Caco-2 (cell line): ENCODE results near the gene AHNAK. TPM values are rescaled to one million over a fixed set of nuclear protein-coding genes. Genes with fewer than 3 reads are reported as not detected.

Experiments
- BruUV-seq: library from RNA; stranded (reverse); fragments of 400-500 nt; replicated peaks from 2 replicates; lab custom pipeline; 2021; lab: Mats Ljungman, UMichigan
- CTCF ChIA-PET: fragments of 300-600 bp; sonication (Branson Sonifier 250); formaldehyde crosslinking; loops from one replicate; lab custom pipeline; 2022; ENCODE audit warnings: antibody characterized with exemption; lab: Charles Lee
- POLR2A ChIA-PET: fragments of 300-600 bp; sonication (Branson Sonifier 250); formaldehyde crosslinking; loops from one replicate; lab custom pipeline; 2022; ENCODE audit warnings: antibody characterized with exemption; lab: Charles Lee
- DNase-seq, 2 experiments: peaks; one replicate each; pipeline versions ENCODE4 v3.0.0 to v3.0.0-alpha.2; 2020 to 2022
- H3K27me3 ChIP-seq: replicated peaks from 2 replicates; pipeline ENCODE4 v1.6.0; 2011; ENCODE audit warnings: low read length; ENCODE audit not compliant: control insufficient read depth, insufficient read depth
- H3K36me3 ChIP-seq: 2 replicates; pipeline ENCODE4 v1.5.1; 2011; ENCODE audit warnings: low read length; ENCODE audit not compliant: control insufficient read depth, insufficient read depth
- H3K4me1 ChIP-seq: fragments of 250-450 bp; sonication (Bioruptor Pico); 2 replicates; pipeline ENCODE4 v1.5.1; 2020; ENCODE audit warnings: mild to moderate bottlenecking
- H3K4me3 ChIP-seq: 2 replicates; pipeline ENCODE4 v1.5.1; 2011; ENCODE audit warnings: low read depth, mild to moderate bottlenecking, control low read depth, low read length
- H3K9me3 ChIP-seq: fragments of 250-450 bp; sonication (Bioruptor Pico); 2 replicates; pipeline ENCODE4 v1.5.1; 2020; ENCODE audit warnings: mild to moderate bottlenecking, moderate library complexity
- H3K27ac Mint-ChIP-seq: one replicate; pipeline ENCODE4 v1.8.0; 2022; ENCODE audit warnings: mixed read lengths; ENCODE audit not compliant: unreplicated experiment
- H3K27me3 Mint-ChIP-seq: one replicate; pipeline ENCODE4 v1.8.0; 2022; ENCODE audit warnings: mixed read lengths; ENCODE audit not compliant: insufficient read depth, unreplicated experiment
- H3K36me3 Mint-ChIP-seq: one replicate; pipeline ENCODE4 v1.8.0; 2022; ENCODE audit warnings: mild to moderate bottlenecking, mixed read lengths; ENCODE audit not compliant: insufficient read depth, unreplicated experiment
- H3K4me1 Mint-ChIP-seq: one replicate; pipeline ENCODE4 v1.8.0; 2022; ENCODE audit warnings: low read depth, mixed read lengths; ENCODE audit not compliant: unreplicated experiment
- H3K4me3 Mint-ChIP-seq: one replicate; pipeline ENCODE4 v1.8.0; 2022; ENCODE audit warnings: mild to moderate bottlenecking, moderate library complexity, mixed read lengths; ENCODE audit not compliant: unreplicated experiment
- H3K9me3 Mint-ChIP-seq: one replicate; pipeline ENCODE4 v1.8.0; 2022; ENCODE audit warnings: mixed read lengths; ENCODE audit not compliant: unreplicated experiment
- CTCF ChIP-seq, 2 experiments: fragments of 200-600 bp in 1 of 2; IDR thresholded peaks; 1 replicate in 1 of 2; 2 replicates in 1 of 2; pipeline versions ENCODE4 v1.5.1 to v1.8.0; 2011 to 2022; ENCODE audit warnings: antibody characterized with exemption in 1 of 2, control low read depth in 1 of 2, inconsistent platforms in 1 of 2, low read depth in 1 of 2, low read length in 1 of 2, mild to moderate bottlenecking in 1 of 2, moderate library complexity in 1 of 2; ENCODE audit not compliant: insufficient read depth in 1 of 2, severe bottlenecking in 1 of 2, unreplicated experiment in 1 of 2
- intact Hi-C: fragments of 100-400 bp; cut with micrococcal nuclease; formaldehyde crosslinking; loops from one replicate; pipeline ENCODE4 v1.10.0; 2022; ENCODE audit not compliant: unreplicated experiment
- total RNA-seq: library from RNA; stranded (reverse); gene quantifications from 2 replicates; pipeline ENCODE4 v1.2.3, GENCODE V29; 2022

AHNAK gene
- total RNA-seq, 1 experiment from 2014 or later: 312 TPM

- H3K36me3 ChIP-seq: peaks cover 2% of the 10 kb centered on the region; the same call in 1 of the 2 replicates
- Mint-ChIP-seq H3K27ac (peak overlapping the region; percentile 96), H3K27me3 (no peaks in the 10 kb centered on the region), H3K4me3 (peak overlapping the region; percentile 71), H3K9me3 (no peaks in the 10 kb centered on the region), H3K36me3 (peaks cover 88% of the 10 kb centered on the region), H3K4me1 (peaks cover 55% of the 10 kb centered on the region)
- TF ChIP-seq CTCF (IDR thresholded peaks at IDR 0.05; ENCODE audit: insufficient read depth in 1 of 2, low read depth in 1 of 2, low read length in 1 of 2, severe bottlenecking in 1 of 2, unreplicated experiment in 1 of 2): no peak
- H3K4me3 ChIP-seq: no peak overlapping the region
- BruUV-seq: no TSS peak
- peak; percentile 51 to 62 for DNase-seq
- H3K27me3 ChIP-seq: no peaks in the 10 kb centered on the region
- no peaks in the 10 kb centered on the region for H3K9me3 ChIP-seq
- intact Hi-C loops: no loop called here
- ChIA-PET CTCF (interaction anchor here (1.4 to 2.7 kb wide), 4 partner anchors 11 to 130 kb away, joined by 4 to 31 read pairs (median 9); partner anchors contain the start of gene TUT1), POLR2A (interaction anchor here (0.8 to 2.5 kb wide), 5 partner anchors 10 to 40 kb away, joined by 3 to 34 read pairs (median 4); partner anchors contain the start of genes EEF1G and TUT1)
- H3K4me1 ChIP-seq: peaks cover 83% of the 10 kb centered on the region
Observed at GRCh38 chr11:62554387-62555167, 8.0 kb upstream of the AHNAK start.

GRCh38 chr11:62553839-62554361 is 7.3 kb upstream of the AHNAK start:
- H3K27ac Mint-ChIP-seq: peak overlapping the region; percentile 96
- H3K4me1 Mint-ChIP-seq: peaks cover 52% of the 10 kb centered on the region
- BruUV-seq: no TSS peak
- Histone ChIP-seq H3K4me3 (no peak overlapping the region), H3K9me3 (no peaks in the 10 kb centered on the region), H3K27me3 (no peaks in the 10 kb centered on the region), H3K36me3 (no peaks in the 10 kb centered on the region), H3K4me1 (peaks cover 83% of the 10 kb centered on the region)
- no peaks in the 10 kb centered on the region for H3K9me3 Mint-ChIP-seq
- peak overlapping the region; percentile 71 for H3K4me3 Mint-ChIP-seq
- CTCF ChIA-PET: interaction anchor here (1.1 to 2.7 kb wide), 7 partner anchors 10 to 161 kb away, joined by 3 to 31 read pairs (median 7); partner anchors contain the start of genes EEF1G and TUT1
- POLR2A ChIA-PET: interaction anchor here (0.8 to 2.5 kb wide), 5 partner anchors 9 to 39 kb away, joined by 3 to 34 read pairs (median 6); partner anchors contain the start of genes EEF1G and TUT1
- TF ChIP-seq CTCF (IDR thresholded peaks at IDR 0.05; ENCODE audit: insufficient read depth in 1 of 2, low read depth in 1 of 2, low read length in 1 of 2, severe bottlenecking in 1 of 2, unreplicated experiment in 1 of 2): no peak
- H3K27me3 Mint-ChIP-seq: no peaks in the 10 kb centered on the region
- no peak for DNase-seq
- intact Hi-C loops: loop anchor here (2.0 kb wide), 1 partner anchor 57 kb away; no protein-coding TSS in a partner anchor
- H3K36me3 Mint-ChIP-seq: peaks cover 88% of the 10 kb centered on the region
